ENCODE data around the gene YES1.

Gene YES1

DNA sequence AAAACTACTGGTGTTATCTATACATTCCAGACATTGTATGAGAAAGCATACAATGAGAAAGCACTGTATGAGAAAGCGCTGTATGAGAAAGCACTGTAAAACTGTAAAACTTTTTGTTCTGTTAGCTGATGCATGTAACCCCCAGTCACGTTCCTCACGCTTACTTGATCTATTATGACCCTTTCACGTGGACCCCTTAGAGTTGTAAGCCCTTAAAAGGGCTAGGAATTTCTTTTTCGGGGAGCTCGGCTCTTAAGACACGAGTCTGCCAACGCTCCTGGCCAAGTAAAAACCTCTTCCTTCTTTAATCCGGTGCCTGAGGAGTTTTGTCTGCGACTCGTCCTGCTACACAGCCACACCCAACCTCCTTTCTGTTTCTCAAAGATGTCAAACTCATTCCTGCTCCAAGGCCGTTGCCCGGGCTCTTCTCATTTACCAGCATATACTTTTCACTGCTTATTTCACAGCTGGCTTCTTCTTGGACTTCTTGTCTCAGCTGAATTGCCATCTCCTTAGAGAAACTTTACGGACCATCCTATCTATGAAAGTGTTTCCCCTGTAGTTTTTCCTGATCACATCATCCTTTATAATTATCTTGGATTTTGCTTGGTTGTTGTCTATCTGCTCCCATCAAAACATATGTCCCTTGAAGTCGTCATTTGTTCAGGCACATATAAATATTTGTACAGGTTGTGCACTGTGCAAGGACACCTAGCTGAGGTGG lies 29.8 kb upstream of the YES1 start:
- H3K27ac ChIP-seq, result no peak overlapping the region
- no peak for TF ChIP-seq ZFX (IDR thresholded peaks at IDR 0.05)
- TF ChIP-seq, protein P1, sequence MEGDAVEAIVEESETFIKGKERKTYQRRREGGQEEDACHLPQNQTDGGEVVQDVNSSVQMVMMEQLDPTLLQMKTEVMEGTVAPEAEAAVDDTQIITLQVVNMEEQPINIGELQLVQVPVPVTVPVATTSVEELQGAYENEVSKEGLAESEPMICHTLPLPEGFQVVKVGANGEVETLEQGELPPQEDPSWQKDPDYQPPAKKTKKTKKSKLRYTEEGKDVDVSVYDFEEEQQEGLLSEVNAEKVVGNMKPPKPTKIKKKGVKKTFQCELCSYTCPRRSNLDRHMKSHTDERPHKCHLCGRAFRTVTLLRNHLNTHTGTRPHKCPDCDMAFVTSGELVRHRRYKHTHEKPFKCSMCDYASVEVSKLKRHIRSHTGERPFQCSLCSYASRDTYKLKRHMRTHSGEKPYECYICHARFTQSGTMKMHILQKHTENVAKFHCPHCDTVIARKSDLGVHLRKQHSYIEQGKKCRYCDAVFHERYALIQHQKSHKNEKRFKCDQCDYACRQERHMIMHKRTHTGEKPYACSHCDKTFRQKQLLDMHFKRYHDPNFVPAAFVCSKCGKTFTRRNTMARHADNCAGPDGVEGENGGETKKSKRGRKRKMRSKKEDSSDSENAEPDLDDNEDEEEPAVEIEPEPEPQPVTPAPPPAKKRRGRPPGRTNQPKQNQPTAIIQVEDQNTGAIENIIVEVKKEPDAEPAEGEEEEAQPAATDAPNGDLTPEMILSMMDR (conservative IDR thresholded peaks at IDR 0.05), result no peak

DNA sequence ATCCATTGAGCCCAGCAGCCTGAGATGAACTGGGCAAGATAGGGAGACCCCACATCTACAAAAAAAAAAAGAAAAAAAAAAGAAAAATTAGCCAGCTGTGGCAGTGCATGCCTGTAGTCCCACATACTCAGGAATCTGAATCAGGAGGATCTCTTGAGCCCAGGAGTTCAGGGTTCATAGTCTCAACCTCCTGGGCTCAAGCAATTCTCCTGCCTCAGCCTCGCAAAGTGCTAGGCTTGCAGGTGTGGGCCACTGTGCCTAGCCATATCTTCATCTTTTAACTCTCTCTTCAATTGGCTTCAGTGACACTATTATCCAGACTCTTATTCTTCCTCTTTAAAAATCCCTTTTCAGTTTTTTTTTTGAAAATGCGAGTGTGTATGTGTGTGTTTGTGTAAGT lies 28.5 kb upstream of the YES1 start:
- no peak overlapping the region for H3K27ac ChIP-seq
- TF ChIP-seq, protein P1 (conservative IDR thresholded peaks at IDR 0.05), result no peak
- TF ChIP-seq ZFX (IDR thresholded peaks at IDR 0.05), result no peak

DNA sequence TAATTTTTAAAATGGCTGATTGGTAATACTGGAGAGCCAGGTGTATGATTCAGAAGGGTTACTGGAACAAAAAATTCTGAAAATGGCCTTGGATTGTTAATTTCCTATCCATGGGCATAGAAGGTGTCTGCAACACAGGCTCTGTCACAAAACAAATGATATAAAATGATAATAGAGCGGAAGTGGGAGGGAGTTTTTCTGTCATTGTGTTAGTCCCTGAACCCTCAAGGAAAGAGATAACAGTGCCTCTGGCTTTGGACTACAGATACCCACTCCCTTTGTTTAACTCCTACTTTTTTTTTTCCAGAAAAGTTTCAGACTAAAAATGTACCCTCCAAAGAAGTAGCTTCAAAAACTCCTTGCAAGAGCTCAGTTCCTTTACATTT lies 28.0 kb upstream of the YES1 start:
- TF ChIP-seq, protein P1 (conservative IDR thresholded peaks at IDR 0.05), result no peak
- no peak for TF ChIP-seq ZFX (IDR thresholded peaks at IDR 0.05)

DNA sequence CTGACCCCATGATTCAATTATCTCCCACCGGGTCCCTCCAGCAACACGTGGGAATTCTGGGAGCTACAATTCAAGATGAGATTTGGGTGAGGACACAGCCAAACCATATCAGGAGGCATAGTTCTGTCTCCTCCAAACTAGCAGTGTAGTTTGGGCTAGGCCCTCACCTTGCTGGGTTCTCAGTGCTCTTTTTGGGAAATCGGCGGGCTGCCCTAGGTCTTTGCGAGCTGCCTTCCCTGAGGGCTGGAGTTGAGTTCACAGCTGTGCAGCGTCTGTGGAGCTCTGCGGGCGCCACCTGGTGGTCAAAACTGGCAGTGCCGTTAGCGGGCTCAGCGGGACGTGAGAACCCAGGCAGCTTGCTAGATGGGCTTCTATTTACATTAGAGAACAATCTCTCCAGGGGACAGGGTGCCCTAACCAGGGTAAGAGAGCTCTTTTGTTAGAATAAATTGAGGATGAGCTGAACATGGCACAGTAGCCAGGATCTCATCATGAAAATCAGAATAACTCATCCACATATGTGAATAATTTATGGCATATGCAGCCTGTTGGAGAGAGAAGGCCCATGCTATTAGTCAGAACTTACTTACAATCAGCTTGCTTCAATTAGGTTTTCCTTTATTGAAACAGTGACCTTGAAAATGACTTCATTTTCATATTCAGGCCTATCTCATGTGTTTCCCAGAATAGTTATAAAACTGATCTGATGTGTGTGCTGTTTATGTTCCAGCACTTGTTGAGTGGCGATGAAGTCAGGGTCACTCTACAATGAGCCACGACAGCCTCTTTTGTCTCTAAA lies 27.4 kb upstream of the YES1 start:
- TF ChIP-seq, protein P1 (conservative IDR thresholded peaks at IDR 0.05), result peak; percentile 99
- TF ChIP-seq ZFX (IDR thresholded peaks at IDR 0.05), result no peak
- no peak overlapping the region for H3K27ac ChIP-seq

More for the DNA sequence above, 28.0 kb upstream of the YES1 start:
- no peak overlapping the region for H3K27ac ChIP-seq

DNA sequence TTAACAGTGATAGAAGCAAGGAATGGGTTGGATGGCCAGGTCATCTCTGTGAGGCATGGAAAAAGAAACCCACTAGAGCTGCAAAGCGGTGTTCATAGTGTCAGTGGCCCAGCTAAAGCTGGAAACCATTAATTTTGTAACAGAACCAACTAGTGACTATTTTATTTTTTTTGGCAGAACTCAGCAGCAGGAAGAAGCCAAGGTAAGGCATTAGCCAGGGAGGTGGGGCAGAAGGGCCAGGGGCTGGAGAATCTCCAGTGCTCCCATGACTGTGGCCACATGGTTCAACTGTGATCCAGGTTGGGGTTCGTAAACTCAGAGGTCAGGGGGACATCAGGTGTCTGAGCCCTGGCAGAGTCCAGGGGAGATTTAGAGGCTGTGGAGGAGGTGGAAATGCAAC lies 25.9 kb upstream of the YES1 start:
- H3K27ac ChIP-seq, result peak overlapping the region; percentile 29; the same call in 1 of the 2 replicates
- TF ChIP-seq, protein P1 (conservative IDR thresholded peaks at IDR 0.05), result no peak
- no peak for TF ChIP-seq ZFX (IDR thresholded peaks at IDR 0.05)

DNA sequence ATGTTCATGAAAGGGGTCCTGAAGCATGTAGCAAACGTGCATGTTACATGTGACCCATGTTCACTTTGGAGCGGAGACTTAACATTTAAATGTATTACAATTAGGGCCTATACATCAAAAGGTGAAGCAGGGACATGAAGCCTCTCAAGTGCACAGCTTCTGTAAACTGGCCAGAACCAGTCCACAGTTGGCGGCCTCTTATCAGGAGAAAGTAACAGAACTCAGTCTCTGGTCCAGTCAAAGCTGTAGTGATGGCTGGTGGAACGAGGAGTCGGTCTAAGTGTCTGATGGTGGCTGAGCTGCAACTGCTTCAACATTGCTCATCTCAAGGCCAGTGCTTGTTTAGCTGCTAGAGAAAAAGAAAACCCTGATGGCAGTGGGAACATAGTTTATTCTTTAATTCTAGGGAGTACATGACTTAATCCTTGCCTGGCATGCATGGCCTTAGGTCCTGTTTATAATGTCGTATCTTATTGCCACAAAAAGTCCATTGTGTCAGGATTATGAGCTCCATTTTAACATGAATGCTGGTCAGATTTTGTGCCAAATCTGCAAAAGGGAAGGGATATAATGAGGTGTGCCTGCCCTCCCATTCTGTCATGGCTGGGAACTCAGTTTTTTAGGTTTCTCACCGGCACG lies 22.2 kb upstream of the YES1 start:
- H3K27ac ChIP-seq, result no peak overlapping the region; the same call in 1 of the 2 replicates
- TF ChIP-seq, protein P1 (conservative IDR thresholded peaks at IDR 0.05), result no peak
- no peak for TF ChIP-seq ZFX (IDR thresholded peaks at IDR 0.05)

DNA sequence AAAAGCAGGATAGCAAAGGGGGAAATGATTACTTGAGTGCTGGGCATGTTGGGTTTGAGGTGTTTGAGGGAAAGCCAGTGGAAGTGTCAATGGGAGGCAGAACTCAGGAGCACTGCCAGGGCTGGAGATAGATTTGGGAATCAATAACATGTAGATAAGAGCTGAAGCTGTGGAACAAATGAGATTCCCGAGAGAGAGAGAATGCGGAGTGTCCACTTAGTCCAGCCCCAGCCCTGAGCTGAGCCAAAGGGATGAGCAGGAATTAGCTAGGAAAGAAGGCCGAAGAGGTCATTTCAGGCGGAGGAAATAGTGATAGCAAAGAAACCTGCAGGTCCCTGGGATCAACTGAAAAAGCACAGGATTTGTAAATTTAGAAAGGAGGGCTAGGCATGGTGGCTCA lies 21.2 kb upstream of the YES1 start:
- no peak for TF ChIP-seq ZFX (IDR thresholded peaks at IDR 0.05)
- TF ChIP-seq, protein P1 (conservative IDR thresholded peaks at IDR 0.05), result no peak
- H3K27ac ChIP-seq, result no peak overlapping the region; the same call in 1 of the 2 replicates
